ENCODE results near the gene ZFAND4. TPM values are rescaled to one million over a fixed set of nuclear protein-coding genes. Genes with fewer than 3 reads are reported as not detected.
"Not testable (repeated sequence)": the region's sequence is repeated elsewhere in the genome, so short reads cannot be mapped to it uniquely, and the experiment has no call there.

ZFAND4 gene
- polyA plus RNA-seq (2014; cell fraction: cytosol; rRNA removed): 8.2 and 8.8 TPM in 2 replicates
- 5.0 and 5.2 TPM in 2 replicates for polyA plus RNA-seq (2014; cell fraction: nucleus; rRNA removed)

- peak; percentile 97 for DNase-seq (ENCODE audit: low spot score)
Measured at GRCh38 chr10:45672181-45673073, at the start of gene ZFAND4. ZFAND4 (minus strand) TSS chr10:45672772; CDS start chr10:45663725, 9,047 bp downstream.

DNA sequence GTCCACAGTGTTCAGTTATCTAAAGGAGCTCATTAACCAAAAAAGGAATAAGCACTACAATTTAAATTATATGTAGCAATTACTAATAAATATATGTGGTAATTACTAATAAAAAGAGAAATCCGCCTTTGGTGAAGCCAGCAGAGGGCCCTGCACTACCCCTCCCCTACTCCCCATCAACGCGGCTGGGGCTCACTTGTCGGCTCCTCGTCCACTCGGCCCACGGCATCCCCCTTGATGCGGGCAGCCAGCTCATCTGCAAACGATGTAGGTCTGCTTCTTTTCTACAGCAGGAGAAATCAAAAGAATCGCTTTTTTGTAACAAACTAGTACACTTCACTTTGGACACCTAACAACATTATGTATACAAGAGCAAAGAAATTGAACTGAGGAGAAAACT, 48.9 kb upstream of the ZFAND4 start:
- DNase-seq (ENCODE audit: low spot score): not testable (repeated sequence)

- DNase-seq (ENCODE audit: low spot score): not testable (repeated sequence)
Measured at GRCh38 chr10:45717642-45718041, 45.1 kb upstream of the ZFAND4 start.

GRCh38 chr10:45717053-45717452, 44.5 kb upstream of the ZFAND4 start:
- DNase-seq (ENCODE audit: low spot score): not testable (repeated sequence)

DNA sequence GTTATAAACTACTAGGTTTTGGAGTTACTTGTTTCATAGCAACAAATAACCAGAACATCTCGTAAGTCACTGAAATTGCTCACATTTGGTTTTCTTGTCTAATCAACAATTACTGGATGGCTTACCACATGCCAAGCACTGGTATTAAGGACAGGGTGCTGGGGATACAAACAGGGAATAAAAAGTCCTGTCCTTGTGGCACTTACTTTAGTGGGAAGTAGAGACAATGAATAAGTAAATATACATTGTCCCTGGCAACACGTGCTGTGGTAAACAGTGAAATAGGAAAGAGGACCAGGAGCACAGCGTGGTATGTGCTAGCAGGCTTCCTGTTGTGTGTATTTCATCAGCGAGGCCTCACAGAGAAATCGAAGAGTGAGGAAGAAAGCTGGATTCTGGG, 38.7 kb upstream of the ZFAND4 start:
- DNase-seq (ENCODE audit: low spot score): not testable (repeated sequence)

- not testable (repeated sequence) for DNase-seq (ENCODE audit: low spot score)
Measured at GRCh38 chr10:45710200-45710796, 37.7 kb upstream of the ZFAND4 start.

- DNase-seq (ENCODE audit: low spot score): not testable (repeated sequence)
Measured at GRCh38 chr10:45678467-45678866, 5.9 kb upstream of the ZFAND4 start.

GRCh38 chr10:45675388-45675787, 2.8 kb upstream of the ZFAND4 start:
- DNase-seq (ENCODE audit: low spot score): no peak

DNA sequence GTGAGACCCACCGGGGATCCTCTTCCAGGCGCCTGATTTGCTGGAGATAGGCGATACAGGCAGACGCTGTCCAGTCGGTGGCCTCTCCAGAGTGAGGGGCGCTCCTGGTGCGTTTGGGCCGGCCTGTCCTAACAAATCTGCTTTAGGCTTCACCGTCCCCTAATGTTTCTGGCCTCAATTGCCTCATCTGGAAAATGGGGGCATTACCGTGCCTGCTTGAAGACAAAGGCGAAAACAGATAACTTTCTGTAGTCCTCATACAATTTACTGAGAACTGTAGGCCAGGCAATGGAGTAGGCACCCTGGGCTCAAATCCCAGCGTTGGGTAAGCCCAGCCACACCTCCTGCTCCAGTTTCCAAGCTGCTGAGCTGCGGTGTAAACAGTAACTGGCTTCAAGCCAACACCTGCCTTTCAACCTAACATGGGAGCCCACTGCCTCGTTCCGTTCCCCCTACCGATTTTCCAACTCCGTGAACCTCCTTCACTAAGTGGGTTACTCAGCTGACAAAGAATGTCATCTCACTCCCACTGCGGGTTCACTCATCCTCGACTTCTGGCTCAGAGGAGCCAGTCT, 589 bp upstream of the ZFAND4 start:
- no peak for DNase-seq (ENCODE audit: low spot score)

DNA sequence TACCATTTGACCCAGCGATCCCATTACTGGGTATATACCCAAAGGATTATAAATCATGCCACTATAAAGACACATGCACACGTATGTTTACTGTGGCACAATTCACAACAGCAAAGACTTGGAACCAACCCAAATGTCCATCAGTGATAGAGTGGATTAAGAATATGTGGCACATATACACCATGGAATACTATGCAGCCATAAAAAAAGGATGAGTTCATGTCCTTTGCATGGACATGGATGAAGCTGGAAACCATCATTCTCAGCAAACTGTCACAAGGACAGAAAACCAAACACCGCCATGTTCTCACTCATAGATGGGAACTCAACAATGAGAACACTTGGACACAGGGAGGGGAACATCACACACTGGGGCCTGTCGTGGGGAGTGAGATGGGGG, 1.3 kb downstream of the ZFAND4 start:
- not testable (repeated sequence) for DNase-seq (ENCODE audit: low spot score)

DNA sequence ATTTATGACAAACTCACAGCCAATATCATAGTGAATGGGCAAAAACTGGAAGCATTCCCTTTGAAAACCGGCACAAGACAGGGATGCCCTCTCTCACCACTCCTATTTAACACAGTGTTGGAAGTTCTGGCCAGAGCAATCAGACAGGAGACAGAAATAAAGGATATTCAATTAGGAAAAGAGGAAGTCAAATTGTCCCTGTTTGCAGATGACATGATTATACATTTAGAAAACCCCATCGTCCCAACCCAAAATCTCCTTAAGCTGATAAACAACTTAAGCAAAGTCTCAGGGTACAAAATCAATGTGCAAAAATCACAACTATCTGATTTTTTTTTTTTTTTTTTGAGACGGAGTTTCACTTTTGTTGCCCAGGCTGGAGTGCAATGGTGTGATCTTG, 2.7 kb downstream of the ZFAND4 start:
- not testable (repeated sequence) for DNase-seq (ENCODE audit: low spot score)

DNA sequence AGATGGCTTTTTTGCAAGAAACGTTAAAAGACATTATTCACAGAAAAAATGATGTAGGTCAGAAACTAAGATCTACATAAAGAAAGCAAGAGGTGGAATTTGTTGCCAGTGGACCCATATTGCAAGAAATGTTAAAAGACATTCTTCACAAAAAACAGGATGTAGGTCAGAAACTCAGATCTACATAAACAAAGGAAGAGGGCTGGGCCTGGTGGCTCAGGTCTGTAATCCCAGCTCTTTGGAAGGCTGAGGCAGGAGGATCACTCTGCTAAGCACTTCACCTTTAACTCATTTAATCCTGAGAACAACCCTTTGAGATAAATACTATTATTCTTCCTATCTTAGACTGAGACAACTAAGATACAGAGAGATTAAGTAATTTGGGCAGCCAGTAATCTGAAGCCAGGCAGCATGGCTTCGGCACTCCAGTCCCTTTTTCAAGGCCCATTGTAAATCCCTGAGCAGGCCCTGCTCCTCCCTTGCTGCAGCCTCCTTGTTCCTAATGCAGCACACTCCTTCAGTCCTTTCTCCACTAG, 11.6 kb downstream of the ZFAND4 start:
- no peak for DNase-seq (ENCODE audit: low spot score)

GRCh38 chr10:45657033-45657926, 15.3 kb downstream of the ZFAND4 start:
- no peak for DNase-seq (ENCODE audit: low spot score)

GRCh38 chr10:45655219-45655618, 17.4 kb downstream of the ZFAND4 start:
- no peak for DNase-seq (ENCODE audit: low spot score)

- DNase-seq (ENCODE audit: low spot score): not testable (repeated sequence)
Measured at GRCh38 chr10:45654753-45655141, 17.8 kb downstream of the ZFAND4 start.

GRCh38 chr10:45653454-45653853, 19.1 kb downstream of the ZFAND4 start:
- DNase-seq (ENCODE audit: low spot score): no peak

GRCh38 chr10:45652511-45652910, 20.1 kb downstream of the ZFAND4 start:
- DNase-seq (ENCODE audit: low spot score): no peak

- DNase-seq (ENCODE audit: low spot score): no peak
Measured at GRCh38 chr10:45649296-45649695, 23.3 kb downstream of the ZFAND4 start.

GRCh38 chr10:45647118-45647517, 25.5 kb downstream of the ZFAND4 start:
- DNase-seq (ENCODE audit: low spot score): no peak

GRCh38 chr10:45646384-45647050, 26.1 kb downstream of the ZFAND4 start:
- no peak for DNase-seq (ENCODE audit: low spot score)
